Testis (tissue), 2 donors: Measurements from ENCODE around the gene KDM6B.

Source experiments
- CTCF ChIP-seq, 3 experiments: fragments of 450-650 bp in 2 of 3; fragments of 200-600 bp in 1 of 3; sonication (generic) in 1 of 3; IDR thresholded peaks; one replicate each; pipeline ENCODE4 v1.5.1; 2016 to 2019; ENCODE audit warnings: antibody characterized with exemption in 3 of 3, mild to moderate bottlenecking in 2 of 3, moderate library complexity in 1 of 3
- POLR2A ChIP-seq: fragments of 450-650 bp; IDR thresholded peaks from one replicate; pipeline ENCODE4 v1.6.1; 2017; ENCODE audit warnings: antibody characterized with exemption, mild to moderate bottlenecking, moderate library complexity

GRCh38 chr17:7843257-7843535 is 9.2 kb downstream of the KDM6B start:
- no peak for TF ChIP-seq CTCF (IDR thresholded peaks at IDR 0.05)
- no peak for TF ChIP-seq POLR2A
